Body of pancreas (tissue), 4 donors: Measurements from ENCODE around the gene KIN.

Experiments used
- POLR2A ChIP-seq, 3 donors: fragments of 450-650 bp; IDR thresholded peaks; one replicate each; pipeline ENCODE4 v1.6.1; 2016; ENCODE audit warnings: antibody characterized with exemption in 3 of 3, mild to moderate bottlenecking in 2 of 3
- TF ChIP-seq, protein P1 (sequence below), 7 experiments: fragments of 450-650 bp in 4 of 7; fragments of 200-600 bp in 3 of 7; sonication (generic) in 3 of 7; IDR thresholded peaks; one replicate each; pipeline ENCODE4 v1.5.1; 2016 to 2019; ENCODE audit warnings: antibody characterized with exemption in 7 of 7

- TF ChIP-seq, protein P1, sequence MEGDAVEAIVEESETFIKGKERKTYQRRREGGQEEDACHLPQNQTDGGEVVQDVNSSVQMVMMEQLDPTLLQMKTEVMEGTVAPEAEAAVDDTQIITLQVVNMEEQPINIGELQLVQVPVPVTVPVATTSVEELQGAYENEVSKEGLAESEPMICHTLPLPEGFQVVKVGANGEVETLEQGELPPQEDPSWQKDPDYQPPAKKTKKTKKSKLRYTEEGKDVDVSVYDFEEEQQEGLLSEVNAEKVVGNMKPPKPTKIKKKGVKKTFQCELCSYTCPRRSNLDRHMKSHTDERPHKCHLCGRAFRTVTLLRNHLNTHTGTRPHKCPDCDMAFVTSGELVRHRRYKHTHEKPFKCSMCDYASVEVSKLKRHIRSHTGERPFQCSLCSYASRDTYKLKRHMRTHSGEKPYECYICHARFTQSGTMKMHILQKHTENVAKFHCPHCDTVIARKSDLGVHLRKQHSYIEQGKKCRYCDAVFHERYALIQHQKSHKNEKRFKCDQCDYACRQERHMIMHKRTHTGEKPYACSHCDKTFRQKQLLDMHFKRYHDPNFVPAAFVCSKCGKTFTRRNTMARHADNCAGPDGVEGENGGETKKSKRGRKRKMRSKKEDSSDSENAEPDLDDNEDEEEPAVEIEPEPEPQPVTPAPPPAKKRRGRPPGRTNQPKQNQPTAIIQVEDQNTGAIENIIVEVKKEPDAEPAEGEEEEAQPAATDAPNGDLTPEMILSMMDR (IDR thresholded peaks at IDR 0.05): no peak
- TF ChIP-seq POLR2A (IDR thresholded peaks at IDR 0.05): no peak
Measured at GRCh38 chr10:7744307-7744706, 43.5 kb downstream of the KIN start.
